ENCODE results near the gene BEX4. TPM values are rescaled to one million over a fixed set of nuclear protein-coding genes. Genes with fewer than 3 reads are reported as not detected.
A peak's percentile ranks its signal among the peaks of the same experiment; 100 is the strongest.
"Not testable (repeated sequence)": the region's sequence is repeated elsewhere in the genome, so short reads cannot be mapped to it uniquely, and the experiment has no call there.

The BEX4 gene
- total RNA-seq, 2 donors from 2014 or later: 5.0 to 7.3 TPM

DNA sequence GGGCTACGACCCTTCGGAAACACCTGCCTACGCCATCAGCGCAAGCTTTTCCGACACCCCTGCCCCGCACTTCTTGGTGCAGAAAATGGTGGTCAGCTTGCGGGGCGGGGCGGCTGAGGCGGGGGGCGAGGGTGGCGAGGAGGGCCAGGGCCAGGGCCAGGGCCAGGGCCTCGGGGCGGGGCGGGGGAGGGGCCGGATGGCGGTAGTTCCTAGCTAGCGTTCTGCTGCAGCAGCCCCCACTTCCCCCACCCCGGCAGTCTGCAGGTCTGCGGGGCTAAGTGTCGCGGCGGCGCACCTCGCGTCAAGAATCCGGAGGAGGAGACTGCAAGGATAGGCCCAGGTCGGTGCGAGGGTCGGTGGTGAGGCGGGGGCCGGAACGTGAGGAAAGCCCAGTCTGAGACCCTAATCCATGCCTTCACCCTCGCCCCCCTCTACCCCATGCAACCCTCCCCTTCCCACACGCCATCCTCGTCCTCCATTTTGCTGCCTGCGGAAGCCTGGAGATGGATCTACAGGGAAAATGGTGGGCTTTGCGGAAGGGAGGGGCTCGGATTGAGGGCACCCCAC, 600 bp downstream of the BEX4 start:
- Mint-ChIP-seq H3K9me3 (no peaks in the 10 kb centered on the region), H3K4me3 (peak overlapping the region; percentile 78), H3K27me3 (no peaks in the 10 kb centered on the region), H3K27ac (no peak overlapping the region), H3K4me1 (no peaks in the 10 kb centered on the region), H3K36me3 (ENCODE audit: low read depth) (peaks cover 6% of the 10 kb centered on the region)
- peak; percentile 22 for ATAC-seq (replicated peaks)

- Mint-ChIP-seq H3K4me1 (no peaks in the 10 kb centered on the region), H3K36me3 (ENCODE audit: low read depth) (peaks cover 6% of the 10 kb centered on the region), H3K9me3 (no peaks in the 10 kb centered on the region), H3K4me3 (no peak overlapping the region), H3K27me3 (peaks cover 11% of the 10 kb centered on the region), H3K27ac (no peak overlapping the region)
- no peak for ATAC-seq (replicated peaks)
These were observed 5.8 kb downstream of the BEX4 start for GRCh38 chrX:103220511-103221323.

GRCh38 chrX:103225918-103226317, 11.0 kb downstream of the BEX4 start:
- H3K27ac Mint-ChIP-seq; H3K9me3 Mint-ChIP-seq; H3K36me3 Mint-ChIP-seq (ENCODE audit: low read depth); H3K4me3 Mint-ChIP-seq; ATAC-seq (replicated peaks); H3K4me1 Mint-ChIP-seq: not testable (repeated sequence)
- peaks cover 11% of the 10 kb centered on the region for H3K27me3 Mint-ChIP-seq

DNA sequence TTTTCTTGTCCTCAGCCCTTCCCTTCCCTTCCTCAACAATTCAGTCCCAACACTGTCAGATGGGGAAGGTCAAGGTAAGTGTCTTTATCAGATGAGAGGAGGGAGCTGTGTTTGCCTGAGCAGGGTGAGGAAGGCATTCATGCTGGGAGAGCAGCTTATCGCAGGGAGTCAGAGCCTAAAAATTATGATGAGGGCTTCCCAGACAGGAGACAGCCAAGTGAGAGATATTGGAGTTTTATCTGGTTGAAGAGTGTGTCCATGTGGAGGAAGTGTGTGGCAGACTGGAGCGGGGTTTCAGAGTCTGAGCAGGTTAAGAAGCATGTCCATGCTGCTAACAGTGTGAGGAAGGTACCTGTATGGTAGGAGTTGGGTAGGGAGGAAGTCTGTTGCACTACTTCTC, 18.4 kb downstream of the BEX4 start:
- Mint-ChIP-seq H3K27me3 (no peaks in the 10 kb centered on the region), H3K9me3 (no peaks in the 10 kb centered on the region), H3K4me1 (no peaks in the 10 kb centered on the region), H3K4me3 (no peak overlapping the region), H3K27ac (no peak overlapping the region), H3K36me3 (ENCODE audit: low read depth) (no peaks in the 10 kb centered on the region)
- no peak for ATAC-seq (replicated peaks)

GRCh38 chrX:103234869-103235268, 20.0 kb downstream of the BEX4 start:
- H3K4me1 Mint-ChIP-seq: no peaks in the 10 kb centered on the region
- ATAC-seq (replicated peaks): no peak
- no peaks in the 10 kb centered on the region for H3K36me3 Mint-ChIP-seq (ENCODE audit: low read depth)
- H3K27ac Mint-ChIP-seq: no peak overlapping the region
- no peaks in the 10 kb centered on the region for H3K9me3 Mint-ChIP-seq
- no peak overlapping the region for H3K4me3 Mint-ChIP-seq
- no peaks in the 10 kb centered on the region for H3K27me3 Mint-ChIP-seq

GRCh38 chrX:103235608-103236007, 20.7 kb downstream of the BEX4 start:
- H3K9me3 Mint-ChIP-seq; H3K27me3 Mint-ChIP-seq; H3K4me3 Mint-ChIP-seq; H3K27ac Mint-ChIP-seq; H3K36me3 Mint-ChIP-seq (ENCODE audit: low read depth); ATAC-seq (replicated peaks); H3K4me1 Mint-ChIP-seq: not testable (repeated sequence)

DNA sequence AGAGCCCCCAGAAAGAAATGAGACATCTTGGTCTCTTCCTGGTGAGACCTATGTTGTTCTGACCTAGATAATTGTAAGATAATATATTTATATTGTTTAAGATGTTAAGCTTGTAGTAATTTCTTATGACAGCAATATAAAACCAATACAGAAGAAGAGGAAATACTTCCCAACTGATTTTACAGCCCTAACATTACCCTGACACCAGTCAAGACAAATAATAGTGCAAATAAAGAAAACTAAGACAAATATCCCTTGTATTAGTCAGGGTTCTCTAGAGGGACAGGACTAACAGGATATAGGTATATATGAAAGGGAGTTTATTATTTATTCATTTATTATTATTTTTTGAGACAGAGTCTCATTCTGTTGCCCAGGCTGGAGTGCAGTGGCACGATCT, 21.4 kb downstream of the BEX4 start:
- Mint-ChIP-seq H3K27me3 (no peaks in the 10 kb centered on the region), H3K36me3 (ENCODE audit: low read depth) (no peaks in the 10 kb centered on the region), H3K27ac (no peak overlapping the region), H3K9me3 (no peaks in the 10 kb centered on the region), H3K4me3 (no peak overlapping the region), H3K4me1 (no peaks in the 10 kb centered on the region)
- ATAC-seq (replicated peaks): no peak

DNA sequence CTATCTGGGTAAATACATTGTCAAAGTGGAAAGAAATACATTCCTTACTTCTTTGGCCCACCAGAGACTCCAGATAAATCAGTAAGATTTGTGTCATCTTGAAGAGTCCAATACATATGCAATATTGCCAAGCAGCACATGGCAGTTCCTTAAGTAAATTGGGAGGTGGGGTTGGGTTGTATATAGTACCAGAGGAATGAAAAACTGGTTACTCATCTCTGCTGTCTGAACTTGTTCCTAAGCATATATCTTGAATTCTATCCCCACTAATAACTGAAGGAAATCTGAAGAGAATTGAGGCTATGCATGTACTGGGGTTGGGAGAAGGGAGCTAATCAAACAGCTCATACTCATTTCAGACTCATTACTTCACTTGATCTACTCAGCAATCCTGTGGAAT, 25.2 kb downstream of the BEX4 start:
- H3K4me3 Mint-ChIP-seq: no peak overlapping the region
- no peaks in the 10 kb centered on the region for H3K9me3 Mint-ChIP-seq
- H3K27ac Mint-ChIP-seq: no peak overlapping the region
- no peak for ATAC-seq (replicated peaks)
- H3K36me3 Mint-ChIP-seq (ENCODE audit: low read depth): no peaks in the 10 kb centered on the region
- no peaks in the 10 kb centered on the region for H3K4me1 Mint-ChIP-seq
- H3K27me3 Mint-ChIP-seq: no peaks in the 10 kb centered on the region

GRCh38 chrX:103248553-103248952, 33.6 kb downstream of the BEX4 start:
- no peaks in the 10 kb centered on the region for H3K27me3 Mint-ChIP-seq

GRCh38 chrX:103249805-103250204, 34.9 kb downstream of the BEX4 start:
- Mint-ChIP-seq H3K27ac (no peak overlapping the region), H3K4me1 (peaks cover 4% of the 10 kb centered on the region)

More at GRCh38 chrX:103248553-103248952, 33.6 kb downstream of the BEX4 start:
- no peak for ATAC-seq (replicated peaks)
- H3K36me3 Mint-ChIP-seq (ENCODE audit: low read depth): peaks cover 9% of the 10 kb centered on the region
- no peak overlapping the region for H3K27ac Mint-ChIP-seq
- H3K9me3 Mint-ChIP-seq: no peaks in the 10 kb centered on the region
- no peaks in the 10 kb centered on the region for H3K4me1 Mint-ChIP-seq
- H3K4me3 Mint-ChIP-seq: no peak overlapping the region

DNA sequence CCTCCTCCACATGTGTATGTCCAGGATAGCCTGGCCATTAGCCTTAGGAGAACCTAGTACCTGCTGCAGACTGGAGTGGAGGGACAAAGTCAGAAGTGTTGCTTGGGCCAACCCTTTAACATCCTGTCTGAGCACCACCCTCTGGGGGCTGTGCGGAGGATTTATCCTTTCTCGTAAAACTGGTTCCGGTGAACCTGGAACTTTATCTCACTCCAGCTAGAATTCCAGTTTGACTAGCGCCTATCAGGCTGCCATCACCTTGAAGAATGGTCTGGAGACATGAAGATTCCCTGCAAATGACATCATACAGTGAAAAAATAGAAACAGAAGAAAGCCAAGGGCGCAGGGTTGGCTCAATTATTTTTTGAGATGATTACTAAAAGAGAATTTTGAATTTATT, 36.1 kb downstream of the BEX4 start:
- peaks cover 23% of the 10 kb centered on the region for H3K36me3 Mint-ChIP-seq (ENCODE audit: low read depth)
- no peak for ATAC-seq (replicated peaks)
- H3K4me3 Mint-ChIP-seq: no peak overlapping the region
- H3K9me3 Mint-ChIP-seq: no peaks in the 10 kb centered on the region
- peaks cover 4% of the 10 kb centered on the region for H3K4me1 Mint-ChIP-seq
- no peak overlapping the region for H3K27ac Mint-ChIP-seq
- no peaks in the 10 kb centered on the region for H3K27me3 Mint-ChIP-seq

More at GRCh38 chrX:103249805-103250204, 34.9 kb downstream of the BEX4 start:
- no peak for ATAC-seq (replicated peaks)
- Mint-ChIP-seq H3K27me3 (no peaks in the 10 kb centered on the region), H3K4me3 (no peak overlapping the region), H3K36me3 (ENCODE audit: low read depth) (peaks cover 21% of the 10 kb centered on the region), H3K9me3 (no peaks in the 10 kb centered on the region)

DNA sequence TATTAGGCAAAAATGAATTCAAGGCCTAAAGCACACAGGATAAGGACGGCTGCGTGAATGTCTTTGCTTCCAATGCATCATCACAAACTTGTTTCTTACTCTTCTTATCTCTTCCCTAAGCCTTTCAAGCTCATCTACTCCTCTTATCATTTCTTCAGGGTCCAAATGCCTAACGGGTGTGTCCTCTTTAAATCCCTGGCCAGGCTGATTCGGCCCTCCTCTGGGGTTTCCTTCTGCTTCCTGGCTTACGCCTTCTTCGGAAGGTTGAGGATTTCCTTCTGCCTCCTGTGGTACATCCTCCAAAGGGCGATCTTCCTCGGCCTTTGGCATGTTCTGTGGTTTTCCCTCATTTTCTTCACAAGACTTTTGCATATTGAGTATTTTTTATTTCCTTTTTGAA, 38.7 kb downstream of the BEX4 start:
- Mint-ChIP-seq H3K36me3 (ENCODE audit: low read depth) (peaks cover 23% of the 10 kb centered on the region), H3K4me3 (peak overlapping the region; percentile 97), H3K27ac (peak overlapping the region; percentile 97), H3K4me1 (peaks cover 4% of the 10 kb centered on the region), H3K27me3 (no peaks in the 10 kb centered on the region), H3K9me3 (no peaks in the 10 kb centered on the region)
- ATAC-seq (replicated peaks): no peak

DNA sequence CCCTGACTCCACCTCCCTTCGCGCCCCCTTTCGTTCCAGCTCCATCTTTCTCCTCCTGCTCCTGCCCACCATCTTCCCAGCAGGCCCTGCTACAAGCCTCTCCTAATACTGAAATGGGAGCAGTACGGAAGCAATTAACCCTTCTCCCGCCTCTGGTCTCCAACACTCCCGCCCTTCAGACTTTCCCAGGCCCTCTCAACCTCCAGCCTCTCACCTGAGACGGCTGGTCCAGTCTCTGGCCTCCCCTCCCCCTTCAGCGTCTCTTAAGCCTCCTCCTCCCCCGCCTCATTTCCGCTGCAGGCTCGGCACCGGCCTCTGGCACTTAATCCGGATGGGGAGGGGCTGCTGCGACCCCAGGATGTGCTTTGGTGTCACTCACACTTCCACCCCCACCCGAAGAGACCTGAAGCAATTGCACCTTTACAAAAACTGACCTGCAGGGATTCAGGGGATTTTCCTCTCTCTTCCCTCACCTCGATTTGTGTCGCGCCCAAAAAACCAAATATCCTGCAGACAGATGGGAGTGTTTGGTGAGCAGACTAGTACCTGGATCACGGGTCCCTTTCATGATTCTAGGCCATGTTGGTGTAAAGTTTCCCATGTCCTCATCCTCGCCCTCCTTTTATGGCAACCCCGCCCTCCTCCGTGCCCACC, 39.4 kb downstream of the BEX4 start:
- Mint-ChIP-seq H3K4me1 (peaks cover 4% of the 10 kb centered on the region), H3K36me3 (ENCODE audit: low read depth) (peaks cover 23% of the 10 kb centered on the region), H3K27me3 (no peaks in the 10 kb centered on the region), H3K9me3 (no peaks in the 10 kb centered on the region), H3K4me3 (peak overlapping the region; percentile 97), H3K27ac (peak overlapping the region; percentile 97)
- ATAC-seq (replicated peaks): peak; percentile 69

DNA sequence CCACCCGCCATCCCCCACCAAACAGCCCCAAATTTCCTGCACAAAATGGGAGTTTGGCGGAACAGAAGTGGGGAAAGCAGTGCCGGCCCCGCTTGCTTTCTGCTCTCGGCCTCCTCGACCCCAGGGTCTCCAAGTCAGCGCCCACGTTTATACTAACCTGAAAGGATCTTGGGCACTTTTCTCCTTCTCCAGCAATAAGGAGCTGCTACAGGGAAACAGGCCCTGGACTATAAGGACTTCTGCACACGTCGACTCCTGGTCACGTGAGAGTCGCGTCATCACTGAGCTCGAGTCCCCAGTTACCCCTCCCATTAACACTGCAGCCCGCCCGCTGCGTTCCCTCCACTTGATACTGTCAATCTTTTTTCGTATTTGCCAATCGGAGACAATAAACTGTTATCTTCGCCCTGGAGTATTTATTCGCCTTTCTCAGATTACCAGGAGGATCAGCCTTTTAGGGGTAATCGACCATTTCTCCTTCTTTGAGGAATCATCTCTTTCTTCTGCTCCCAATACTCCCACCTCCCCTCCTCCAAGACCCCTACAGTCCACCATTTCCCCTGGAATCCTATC, 40.1 kb downstream of the BEX4 start, which contains the start of gene TCEAL8:
TCEAL8 (minus strand) TSS at position 235 of the 573 bp plus-strand sequence. CDS start 1,176 bp downstream, outside the sequence.
- Mint-ChIP-seq H3K4me1 (peaks cover 4% of the 10 kb centered on the region), H3K9me3 (no peaks in the 10 kb centered on the region), H3K27me3 (no peaks in the 10 kb centered on the region), H3K27ac (peak within 1 kb of the TSS; percentile 97), H3K4me3 (peak within 1 kb of the TSS; percentile 97), H3K36me3 (ENCODE audit: low read depth) (peaks cover 23% of the 10 kb centered on the region)
- ATAC-seq (replicated peaks): peak; percentile 94

All from activated T-helper 17 cell treated with anti-CD3 and anti-CD28 coated beads, Interleukin-2, amount 50 U/mL, for 72 hours (primary cell).